OCI-LY7 (cell line): Measurements from ENCODE around the gene ZNF697. TPM values are rescaled to one million over a fixed set of nuclear protein-coding genes. Genes with fewer than 3 reads are reported as not detected.
"Not testable (repeated sequence)": the region's sequence is repeated elsewhere in the genome, so short reads cannot be mapped to it uniquely, and the experiment has no call there.

Source experiments
- BruUV-seq: library from RNA; stranded (reverse); fragments of 400-500 nt; replicated peaks from 2 replicates; lab custom pipeline; 2021; lab: Mats Ljungman, UMichigan
- CTCF ChIA-PET: fragments of 300-600 bp; sonication (Branson Sonifier 250); formaldehyde crosslinking; loops from one replicate; lab custom pipeline; 2022; ENCODE audit warnings: antibody characterized with exemption; ENCODE audit not compliant: unreplicated experiment; lab: Charles Lee
- POLR2A ChIA-PET: fragments of 300-600 bp; sonication (Branson Sonifier 250); formaldehyde crosslinking; loops from one replicate; lab custom pipeline; 2022; ENCODE audit warnings: antibody characterized with exemption; lab: Charles Lee
- DNase-seq: peaks from one replicate; pipeline ENCODE4 v3.0.0-alpha.2; 2015; ENCODE audit warnings: low spot score
- H2AFZ ChIP-seq: fragments of 200-600 bp; sonication (generic), shearing (Covaris generic); 2 replicates; pipeline ENCODE4 v1.6.1; 2014; ENCODE audit warnings: mild to moderate bottlenecking, antibody characterized with exemption, low read length, moderate library complexity
- H3K27ac ChIP-seq: fragments of 200-600 bp; sonication (generic); 2 replicates; pipeline ENCODE4 v1.5.1; 2014; ENCODE audit warnings: mixed run types, low read depth, mild to moderate bottlenecking, moderate library complexity, low read length, inconsistent platforms; ENCODE audit not compliant: poor library complexity, severe bottlenecking
- H3K36me3 ChIP-seq: fragments of 200-600 bp; sonication (generic); 2 replicates; pipeline ENCODE4 v1.6.1; 2014; ENCODE audit warnings: mild to moderate bottlenecking, antibody characterized with exemption, low read length, moderate library complexity, mixed read lengths; ENCODE audit not compliant: insufficient read depth
- H3K4me1 ChIP-seq: fragments of 200-600 bp; sonication (generic); 2 replicates; pipeline ENCODE4 v1.5.1; 2014; ENCODE audit warnings: mild to moderate bottlenecking, low read length; ENCODE audit not compliant: insufficient read depth, poor library complexity, severe bottlenecking
- H3K4me2 ChIP-seq: fragments of 200-600 bp; sonication (generic); 2 replicates; pipeline ENCODE4 v1.6.1; 2014; ENCODE audit warnings: mild to moderate bottlenecking, low read length
- H3K4me3 ChIP-seq: fragments of 200-600 bp; sonication (generic); 2 replicates; pipeline ENCODE4 v1.5.1; 2014; ENCODE audit warnings: mild to moderate bottlenecking, low read depth, low read length; ENCODE audit not compliant: poor library complexity, severe bottlenecking
- H3K79me2 ChIP-seq: fragments of 200-600 bp; sonication (generic); 2 replicates; pipeline ENCODE4 v1.6.1; 2016; ENCODE audit warnings: low read depth, mild to moderate bottlenecking, low read length, moderate library complexity, mixed read lengths; ENCODE audit not compliant: insufficient read depth
- H3K9me2 ChIP-seq: fragments of 200-600 bp; sonication (generic); 2 replicates; pipeline ENCODE4 v1.6.1; 2016; ENCODE audit warnings: mild to moderate bottlenecking, low read length, mixed read lengths; ENCODE audit not compliant: insufficient read depth
- H3K9me3 ChIP-seq: fragments of 200-600 bp; sonication (generic); 2 replicates; pipeline ENCODE4 v1.6.1; 2014; ENCODE audit warnings: mild to moderate bottlenecking, mixed run types, low read length, mixed read lengths
- H4K20me1 ChIP-seq: fragments of 200-600 bp; sonication (generic); 2 replicates; pipeline ENCODE4 v1.6.1; 2014; ENCODE audit warnings: mild to moderate bottlenecking, antibody characterized with exemption, low read length, moderate library complexity, mixed read lengths; ENCODE audit not compliant: insufficient read depth
- CTCF ChIP-seq: fragments of 200-600 bp; sonication (generic); conservative IDR thresholded peaks from 2 replicates; pipeline ENCODE4 v1.5.1; 2014; ENCODE audit warnings: mild to moderate bottlenecking, antibody characterized with exemption, low read length, moderate library complexity, mixed read lengths
- EZH2phosphoT487 ChIP-seq: fragments of 200-600 bp; sonication (generic); IDR thresholded peaks from 2 replicates; pipeline ENCODE4 v1.6.1; 2018; ENCODE audit warnings: low read depth, borderline replicate concordance, mild to moderate bottlenecking, mixed run types, antibody characterized with exemption, low read length, moderate library complexity, mixed read lengths
- intact Hi-C: fragments of 100-400 bp; cut with micrococcal nuclease; formaldehyde crosslinking; loops from one replicate; pipeline ENCODE4 v1.10.0; 2022; ENCODE audit not compliant: unreplicated experiment
- total RNA-seq, 2 experiments: library from RNA; depleted of rRNA in 1 of 2; stranded (reverse); fragments of >200 nt in 1 of 2; shearing (Covaris generic) in 1 of 2; gene quantifications; 2 replicates each; pipeline ENCODE4 v1.2.3, GENCODE V29; 2014 to 2022

The ZNF697 gene
- total RNA-seq, 2 experiments from 2014 or later = not detected

- POLR2A ChIA-PET = no interaction called here
- Histone ChIP-seq H2AFZ (no peak overlapping the region), H3K36me3 (no peaks in the 10 kb centered on the region), H3K9me3 (no peaks in the 10 kb centered on the region), H3K27ac (no peak overlapping the region), H4K20me1 (no peaks in the 10 kb centered on the region), H3K79me2 (no peaks in the 10 kb centered on the region), H3K9me2 (no peaks in the 10 kb centered on the region), H3K4me3 (no peak overlapping the region), H3K4me2 (no peak overlapping the region), H3K4me1 (no peaks in the 10 kb centered on the region)
- CTCF ChIA-PET = no interaction called here
- TF ChIP-seq CTCF = no peak
- TF ChIP-seq EZH2phosphoT487 = no peak
- no peak for DNase-seq
- intact Hi-C loops = no loop called here
- no TSS peak for BruUV-seq
Observed at GRCh38 chr1:119603695-119604094, 44.4 kb downstream of the ZNF697 start.

- BruUV-seq, intact Hi-C loops, H3K4me3 ChIP-seq, H3K36me3 ChIP-seq, H3K4me2 ChIP-seq, H3K79me2 ChIP-seq, H3K27ac ChIP-seq, H2AFZ ChIP-seq, H3K4me1 ChIP-seq, H3K9me2 ChIP-seq, DNase-seq, CTCF ChIA-PET, H4K20me1 ChIP-seq, POLR2A ChIA-PET, H3K9me3 ChIP-seq: not testable (repeated sequence)
Observed at GRCh38 chr1:119603241-119603640, 44.8 kb downstream of the ZNF697 start.

- CTCF ChIA-PET, H3K9me3 ChIP-seq, H3K4me3 ChIP-seq, H3K79me2 ChIP-seq, H3K36me3 ChIP-seq, H3K4me2 ChIP-seq, H4K20me1 ChIP-seq, H3K4me1 ChIP-seq, BruUV-seq, H3K9me2 ChIP-seq, DNase-seq, intact Hi-C loops, H3K27ac ChIP-seq, H2AFZ ChIP-seq, POLR2A ChIA-PET: not testable (repeated sequence)
Observed at GRCh38 chr1:119602789-119603188, 45.3 kb downstream of the ZNF697 start.

- no peaks in the 10 kb centered on the region for H3K9me3 ChIP-seq
- ChIA-PET POLR2A (no interaction called here), CTCF (no interaction called here)
- H2AFZ ChIP-seq = no peak overlapping the region
- H3K27ac ChIP-seq = no peak overlapping the region
- no peaks in the 10 kb centered on the region for H3K4me1 ChIP-seq
- H4K20me1 ChIP-seq = no peaks in the 10 kb centered on the region
- TF ChIP-seq EZH2phosphoT487 (no peak), CTCF (no peak)
- no peak for DNase-seq
- H3K4me3 ChIP-seq = no peak overlapping the region
- no TSS peak for BruUV-seq
- no peaks in the 10 kb centered on the region for H3K79me2 ChIP-seq
- intact Hi-C loops = no loop called here
- H3K4me2 ChIP-seq = no peak overlapping the region
- no peaks in the 10 kb centered on the region for H3K9me2 ChIP-seq
- no peaks in the 10 kb centered on the region for H3K36me3 ChIP-seq
Observed at GRCh38 chr1:119602169-119602568, 45.9 kb downstream of the ZNF697 start.
